Measurements from ENCODE around the gene RNF224. TPM values are rescaled to one million over a fixed set of nuclear protein-coding genes. Genes with fewer than 3 reads are reported as not detected.

RNF224 gene
- total RNA-seq, 2 experiments from 2014 or later, result 0.14 TPM; not detected in 1

DNA sequence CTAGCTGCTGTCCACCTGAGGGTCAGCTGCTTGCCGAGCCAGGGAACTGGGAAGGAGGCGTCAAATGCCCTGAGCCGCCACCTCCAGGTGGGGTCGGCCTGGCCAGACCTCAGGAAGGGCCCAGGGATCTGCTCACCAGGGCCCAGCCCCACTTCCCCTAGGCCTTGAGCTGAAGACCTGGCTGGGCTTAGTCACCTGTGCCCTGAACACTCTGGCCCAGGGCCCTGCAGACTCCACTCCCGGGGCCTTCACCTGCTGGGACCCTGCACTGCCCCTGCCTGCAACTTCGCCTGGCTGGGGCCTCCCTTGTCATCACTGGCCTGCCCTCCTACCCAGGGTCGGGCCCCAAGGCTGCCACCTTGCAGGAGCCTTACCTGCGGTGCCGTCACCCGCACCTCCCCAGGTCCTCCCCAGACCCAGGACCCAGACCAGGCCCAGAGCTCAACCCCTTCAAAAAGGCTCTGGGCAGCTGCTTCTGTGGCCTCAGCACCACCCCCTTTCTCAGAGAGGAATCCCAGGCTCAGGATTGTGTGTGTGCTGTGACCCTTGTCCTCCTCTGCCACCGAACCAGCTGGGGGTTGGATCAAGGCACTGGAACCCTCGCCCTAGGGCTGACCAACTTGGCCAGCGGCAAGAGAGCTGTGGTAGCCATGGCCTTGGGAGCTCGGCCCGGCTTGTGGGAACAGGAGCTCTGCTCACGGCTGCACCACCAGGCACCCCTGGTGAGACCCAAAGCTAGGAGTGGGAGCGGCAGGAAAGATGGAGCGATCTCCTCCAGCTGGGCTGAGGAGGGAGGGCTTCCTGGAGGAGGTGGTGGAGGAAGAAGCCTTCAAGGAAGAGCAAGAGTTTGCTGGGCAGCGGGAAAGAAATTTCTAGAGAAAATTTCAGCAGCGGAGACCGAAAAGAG, 26.7 kb downstream of the RNF224 start:
- peaks cover 25% of the 10 kb centered on the region for H3K4me1 ChIP-seq (ENCODE audit: insufficient read depth, low read length)
- TF ChIP-seq CTCF (IDR thresholded peaks at IDR 0.05), result no peak
- H3K36me3 ChIP-seq (ENCODE audit: insufficient read depth, low read length), result peaks cover 20% of the 10 kb centered on the region
- POLR2A ChIA-PET, result interaction anchor here (0.6 to 4.7 kb wide), 11 partner anchors 11 to 526 kb away, joined by 3 to 63 read pairs (median 8); partner anchors contain the start of genes ANAPC2, EXD3, MAN1B1 and NOXA1
- no peak overlapping the region for H3K27ac ChIP-seq (ENCODE audit: low read depth in 1 of 2, low read length in 2 of 2)
- no peaks in the 10 kb centered on the region for H3K27me3 ChIP-seq (ENCODE audit: control insufficient read depth in 1 of 2, insufficient read depth in 2 of 2, low read length in 2 of 2)
- Mint-ChIP-seq H3K27me3 (no peaks in the 10 kb centered on the region), H3K36me3 (ENCODE audit: low read depth) (peaks cover 8% of the 10 kb centered on the region), H3K4me3 (peak overlapping the region; percentile 91), H3K4me1 (ENCODE audit: low read depth) (peaks cover 16% of the 10 kb centered on the region), H3K9me3 (no peaks in the 10 kb centered on the region), H3K27ac (peak overlapping the region; percentile 82)
- DNase-seq (peak in 1 of 14 experiments; percentile 11), ATAC-seq (ENCODE audit: poor library complexity) (no peak)
- intact Hi-C loops (cut with DNase I, micrococcal nuclease), result no loop called here
- CTCF ChIA-PET, result interaction anchor here (0.6 to 2.9 kb wide), 5 partner anchors 11 to 30 kb away, joined by 3 to 18 read pairs (median 4); no protein-coding TSS in a partner anchor
- no peaks in the 10 kb centered on the region for H3K9me3 ChIP-seq (ENCODE audit: control insufficient read depth in 1 of 2, insufficient read depth in 1 of 2, low read length in 2 of 2)
- peak overlapping the region; percentile 82 for H3K4me3 ChIP-seq (ENCODE audit: low read length)

DNA sequence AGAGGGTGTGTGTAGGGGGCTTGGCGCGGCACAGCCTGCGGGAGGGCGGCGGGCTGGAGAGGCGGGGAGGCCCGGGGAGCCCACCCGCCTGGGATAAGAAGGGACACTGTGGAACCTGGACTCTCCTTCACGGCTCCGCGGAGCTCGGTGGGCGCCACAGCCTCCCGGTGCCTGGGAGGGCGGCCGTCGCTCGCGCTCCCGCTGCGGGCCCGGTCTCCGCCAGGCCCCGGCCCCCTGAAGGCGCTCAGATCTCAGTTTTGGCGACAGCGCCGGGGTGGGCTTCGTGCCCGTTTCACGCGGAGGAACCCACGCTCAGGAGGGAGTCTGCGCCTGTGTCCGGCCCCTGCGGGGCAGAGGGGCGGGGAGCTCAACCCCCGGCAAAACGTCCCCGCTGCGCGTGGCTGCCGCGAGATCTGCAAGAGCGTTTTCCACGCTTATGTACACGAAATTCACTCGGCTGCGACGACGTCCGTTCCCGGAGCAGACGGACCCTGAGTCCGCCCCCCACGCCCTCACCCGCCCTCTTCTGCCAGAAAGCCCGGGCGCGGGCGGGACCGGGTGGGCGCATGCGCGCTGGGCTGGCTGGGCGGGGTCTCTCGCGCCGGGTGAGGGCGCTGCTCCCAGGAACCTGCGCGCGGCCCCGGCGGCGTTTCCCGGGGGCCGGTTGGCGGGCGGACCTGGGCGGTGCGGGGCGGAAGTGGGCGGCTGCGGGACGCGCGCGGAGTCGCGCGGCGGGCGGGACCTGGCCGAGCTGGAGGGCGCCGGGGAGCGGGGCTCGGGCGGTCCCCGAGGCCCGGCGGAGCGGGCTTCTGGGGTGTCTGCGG, 27.5 kb downstream of the RNF224 start, which contains the start of gene NELFB:
Gene NELFB, plus strand, starts transcription at position 704 of the 824 bp plus-strand sequence.
- intact Hi-C loops (cut with DNase I, micrococcal nuclease), result loop anchor here in 1 of 2 experiments (1.0 to 5.0 kb wide), 3 partner anchors 14 to 1288 kb away; partner anchors contain the start of genes EXD3, NOXA1 and TUBB4B
- no peaks in the 10 kb centered on the region for H3K27me3 ChIP-seq (ENCODE audit: control insufficient read depth in 1 of 2, insufficient read depth in 2 of 2, low read length in 2 of 2)

More for the DNA sequence above, 27.5 kb downstream of the RNF224 start, which contains the start of gene NELFB:
- H3K27me3 Mint-ChIP-seq, result no peaks in the 10 kb centered on the region
- ChIA-PET CTCF (interaction anchor here (0.9 to 2.9 kb wide), 5 partner anchors 12 to 220 kb away, joined by 3 to 18 read pairs (median 4); no protein-coding TSS in a partner anchor), POLR2A (interaction anchor here (0.6 to 4.7 kb wide), 17 partner anchors 11 to 527 kb away, joined by 3 to 63 read pairs (median 5); partner anchors contain the start of genes ANAPC2, EXD3, MAN1B1 and NOXA1)
- peaks cover 25% of the 10 kb centered on the region for H3K4me1 ChIP-seq (ENCODE audit: insufficient read depth, low read length)
- ATAC-seq (ENCODE audit: poor library complexity) (peak; percentile 94), DNase-seq (peak; percentile 87 to 98 (median 96))
- no peaks in the 10 kb centered on the region for H3K9me3 ChIP-seq (ENCODE audit: control insufficient read depth in 1 of 2, insufficient read depth in 1 of 2, low read length in 2 of 2)
- peaks cover 12% of the 10 kb centered on the region for H3K36me3 Mint-ChIP-seq (ENCODE audit: low read depth)
- H3K4me1 Mint-ChIP-seq (ENCODE audit: low read depth), result peaks cover 16% of the 10 kb centered on the region
- no peak for TF ChIP-seq CTCF (IDR thresholded peaks at IDR 0.05)
- peaks cover 20% of the 10 kb centered on the region for H3K36me3 ChIP-seq (ENCODE audit: insufficient read depth, low read length)
- peak within 1 kb of the TSS; percentile 90 for H3K4me3 ChIP-seq (ENCODE audit: low read length)
- H3K27ac ChIP-seq (ENCODE audit: low read depth in 1 of 2, low read length in 2 of 2), result no peak within 1 kb of the TSS
- peak within 1 kb of the TSS; percentile 94 for H3K4me3 Mint-ChIP-seq
- H3K27ac Mint-ChIP-seq, result peak within 1 kb of the TSS; percentile 82
- no peaks in the 10 kb centered on the region for H3K9me3 Mint-ChIP-seq
